ENCODE results near the gene ACOT7.
A peak's percentile ranks its signal among the peaks of the same experiment; 100 is the strongest.

ACOT7 gene

DNA sequence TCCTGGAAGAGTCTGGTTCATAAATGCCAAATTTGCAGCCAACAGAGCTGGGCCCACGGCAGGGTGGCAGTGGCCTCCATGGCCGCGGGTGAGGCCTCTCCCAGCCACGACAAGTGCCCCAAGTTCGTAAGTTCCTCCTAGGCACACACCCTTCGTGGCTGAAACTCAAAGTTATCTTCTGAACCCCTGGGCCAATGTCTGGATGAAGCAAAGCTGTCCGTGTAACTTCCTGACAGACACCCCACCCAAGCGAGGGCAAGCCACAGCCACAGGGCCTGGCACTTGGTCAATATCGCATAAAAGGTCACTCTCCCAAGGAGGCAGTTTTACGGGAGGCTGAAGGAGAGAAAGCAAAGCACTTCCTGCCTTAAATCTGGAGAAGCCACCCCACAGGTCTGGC, 104.9 kb downstream of the ACOT7 start:
- DNase-seq (ENCODE audit: low spot score): no peak
- FAIRE-seq: no peak

DNA sequence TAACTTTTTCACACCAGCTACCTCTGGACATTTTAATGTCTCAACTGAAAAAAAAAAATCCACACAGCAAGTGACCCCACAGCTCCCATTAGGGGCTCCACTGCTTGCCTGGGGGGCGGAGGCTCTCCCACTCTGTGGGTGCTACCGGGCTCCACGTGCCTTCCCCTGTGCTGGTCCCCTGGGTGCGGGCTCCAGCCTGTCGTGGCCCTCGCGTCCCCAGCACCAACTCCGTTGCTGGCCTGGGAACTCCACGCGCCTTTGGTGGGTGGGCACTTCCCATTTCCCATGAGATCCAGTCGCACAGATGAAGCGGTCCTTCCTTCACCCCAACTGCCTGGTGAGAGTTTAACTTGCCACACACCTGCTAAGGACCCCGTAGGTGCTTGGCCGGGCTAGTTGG, 105.5 kb downstream of the ACOT7 start:
- FAIRE-seq: no peak

DNA sequence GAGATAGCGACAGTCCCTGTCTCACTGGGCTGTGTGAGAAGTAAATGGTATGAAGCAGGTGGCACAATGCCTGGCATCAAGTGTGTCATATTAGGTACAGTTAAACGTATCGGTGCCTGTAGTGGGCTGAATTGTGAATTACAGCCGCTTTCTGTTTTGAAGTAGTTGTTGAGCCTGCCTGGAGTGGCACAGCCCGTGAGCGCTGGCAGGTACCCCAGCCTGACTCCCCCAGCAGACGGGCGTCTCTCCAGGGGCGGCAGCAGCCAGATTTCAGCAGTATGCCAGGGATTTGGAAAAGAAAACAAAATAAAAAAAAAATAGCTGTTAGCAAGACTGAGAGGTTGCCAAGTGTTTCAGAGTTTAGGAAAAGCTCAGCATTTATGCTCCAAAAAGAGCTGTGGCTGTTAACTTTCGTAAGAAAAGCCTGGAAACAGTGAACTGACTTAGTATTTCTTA, 106.1 kb downstream of the ACOT7 start:
- FAIRE-seq (no peak), DNase-seq (ENCODE audit: low spot score) (no peak)

More for the DNA sequence above, 105.5 kb downstream of the ACOT7 start:
- DNase-seq (ENCODE audit: low spot score): no peak

DNA sequence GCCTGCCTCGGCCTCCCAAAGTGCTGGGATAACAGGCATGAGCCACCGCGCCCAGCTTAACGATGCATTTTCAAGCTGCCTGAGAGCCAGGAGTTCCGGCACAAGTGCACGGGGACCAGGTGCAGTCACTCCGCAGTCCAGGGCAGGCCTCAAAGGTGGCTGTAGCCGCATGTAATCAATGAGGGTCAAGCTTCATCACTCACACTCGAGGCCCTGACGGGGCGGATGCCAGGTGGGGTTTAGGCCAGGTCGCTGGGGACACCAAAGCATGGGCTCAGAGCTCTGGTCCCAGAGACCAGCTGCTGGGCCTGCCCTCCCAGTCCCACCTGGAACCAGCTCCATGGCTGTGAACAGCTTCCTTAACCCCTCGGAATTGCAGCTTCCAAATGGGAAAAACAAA, 106.5 kb downstream of the ACOT7 start:
- FAIRE-seq (no peak), DNase-seq (ENCODE audit: low spot score) (no peak)

DNA sequence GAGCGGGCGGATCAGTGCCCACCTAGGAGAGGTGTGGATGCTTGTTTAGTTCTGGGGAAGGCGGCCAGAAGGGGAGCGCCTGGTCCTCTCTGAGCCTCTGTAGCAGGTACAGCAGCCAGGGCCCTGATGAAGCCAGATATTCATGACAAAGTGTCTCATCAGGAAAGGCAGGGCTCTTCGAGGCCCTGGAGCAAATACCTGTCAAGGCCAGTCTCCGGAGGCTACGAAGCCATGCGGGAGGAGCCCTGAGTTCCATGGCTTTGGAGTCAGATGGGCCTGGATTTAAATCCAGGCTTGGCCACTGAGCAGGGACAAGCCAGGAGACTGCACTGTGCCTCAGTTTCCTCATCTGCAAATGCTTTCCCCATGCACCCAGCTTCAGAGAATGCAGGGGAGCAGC, 107.3 kb downstream of the ACOT7 start:
- DNase-seq (ENCODE audit: low spot score) (no peak), FAIRE-seq (no peak)

- FAIRE-seq: no peak
- DNase-seq (ENCODE audit: low spot score): no peak
Observed at GRCh38 chr1:6285336-6285735, 108.2 kb downstream of the ACOT7 start.

DNA sequence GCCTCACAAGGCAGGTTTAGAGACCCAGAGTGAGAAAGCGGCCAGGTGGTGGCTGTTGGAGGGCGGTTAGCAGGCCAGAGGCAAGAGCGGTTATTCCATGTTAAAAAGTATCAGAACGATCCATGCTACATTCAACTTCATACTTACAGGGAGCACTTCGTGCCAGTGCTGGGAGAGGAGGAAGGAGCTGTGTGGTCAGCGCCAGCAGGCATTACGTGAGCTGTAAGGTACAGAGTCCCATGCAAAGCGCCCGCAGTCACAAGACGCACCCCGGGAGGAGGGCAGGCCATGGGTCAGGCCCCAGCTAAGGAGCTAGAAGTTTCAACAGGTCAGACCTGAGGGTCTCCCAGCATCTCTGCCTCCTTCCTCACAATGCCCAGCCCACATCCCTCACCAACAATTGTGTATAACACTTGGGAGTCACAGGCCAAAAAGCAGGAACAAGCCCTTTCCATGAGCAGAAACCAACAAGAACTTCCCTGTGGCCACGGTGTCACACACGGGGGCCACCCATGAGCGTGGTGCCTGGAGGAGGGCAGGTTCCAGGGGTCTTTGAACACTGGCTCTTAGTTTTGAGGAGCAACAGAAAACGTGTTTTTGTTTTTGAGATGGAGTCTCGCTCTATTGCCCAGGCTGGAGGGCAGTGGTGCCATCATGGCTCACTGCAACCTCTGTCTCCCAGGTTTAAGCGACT, 110.8 kb downstream of the ACOT7 start:
- DNase-seq (ENCODE audit: low spot score) (no peak), FAIRE-seq (no peak)

GRCh38 chr1:6281511-6282402, 111.8 kb downstream of the ACOT7 start:
- DNase-seq (ENCODE audit: low spot score) (no peak), FAIRE-seq (no peak)

- FAIRE-seq (no peak), DNase-seq (ENCODE audit: low spot score) (no peak)
Observed at GRCh38 chr1:6280761-6281451, 112.7 kb downstream of the ACOT7 start.

DNA sequence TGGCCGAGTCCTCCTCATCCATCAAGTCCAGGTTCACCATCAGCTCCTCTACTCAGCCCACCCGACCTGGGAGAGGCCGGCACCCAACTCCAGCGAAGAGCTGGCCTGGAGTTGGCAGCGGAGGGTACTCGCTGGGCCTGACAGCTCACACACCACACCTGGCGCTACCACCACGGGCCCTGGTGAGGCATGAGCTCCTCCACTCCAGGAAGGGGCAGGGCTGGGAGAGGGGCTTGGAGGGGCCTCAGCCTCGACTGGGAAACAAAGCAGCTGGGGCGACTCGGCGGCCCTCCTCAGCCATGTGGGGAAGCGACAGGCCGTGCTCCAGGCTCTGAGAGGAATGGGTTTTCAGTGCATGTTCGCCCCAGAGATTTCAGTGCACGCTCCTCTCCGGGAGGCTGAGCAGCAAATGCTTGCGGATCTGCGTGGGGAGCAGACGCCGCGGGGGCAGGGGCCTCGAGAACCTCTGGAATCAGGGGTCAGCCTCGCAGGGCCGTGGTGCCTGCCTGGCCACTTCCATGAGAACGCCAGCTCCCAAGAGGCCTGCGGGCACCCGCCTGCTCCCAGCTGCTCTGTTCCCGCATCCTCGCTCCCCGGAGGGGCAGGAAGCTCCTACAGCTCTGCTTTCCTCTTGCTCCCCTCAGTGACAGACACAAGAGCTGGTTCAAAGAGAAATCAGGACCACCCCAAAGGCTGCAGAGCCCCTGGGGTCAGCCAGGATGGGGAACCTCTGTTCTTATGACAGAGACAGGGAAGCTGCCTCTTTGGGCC, 113.8 kb downstream of the ACOT7 start:
- FAIRE-seq (no peak), DNase-seq (ENCODE audit: low spot score) (no peak)

GRCh38 chr1:6279066-6279465, 114.5 kb downstream of the ACOT7 start:
- FAIRE-seq (no peak), DNase-seq (ENCODE audit: low spot score) (no peak)

DNA sequence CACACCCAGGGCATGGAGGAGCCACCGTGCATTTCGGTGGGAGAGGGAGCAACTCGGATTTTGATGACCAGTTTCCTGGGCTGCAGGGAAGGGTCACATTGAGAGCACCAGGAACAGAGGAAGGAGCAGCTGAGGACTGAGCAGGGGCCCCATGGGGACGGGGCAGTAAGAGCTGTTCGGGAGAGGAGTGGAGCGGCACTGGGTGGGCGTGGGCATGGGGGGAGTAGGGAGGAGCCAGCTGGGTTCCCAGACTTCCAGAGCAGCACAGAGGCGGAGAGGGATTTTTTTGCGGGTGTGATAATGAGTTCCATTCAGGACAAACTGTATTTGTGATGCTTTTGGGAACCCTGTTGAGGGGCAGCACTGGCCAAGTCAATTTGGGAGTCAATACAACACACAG, 115.3 kb downstream of the ACOT7 start:
- FAIRE-seq (no peak), DNase-seq (ENCODE audit: low spot score) (no peak)

DNA sequence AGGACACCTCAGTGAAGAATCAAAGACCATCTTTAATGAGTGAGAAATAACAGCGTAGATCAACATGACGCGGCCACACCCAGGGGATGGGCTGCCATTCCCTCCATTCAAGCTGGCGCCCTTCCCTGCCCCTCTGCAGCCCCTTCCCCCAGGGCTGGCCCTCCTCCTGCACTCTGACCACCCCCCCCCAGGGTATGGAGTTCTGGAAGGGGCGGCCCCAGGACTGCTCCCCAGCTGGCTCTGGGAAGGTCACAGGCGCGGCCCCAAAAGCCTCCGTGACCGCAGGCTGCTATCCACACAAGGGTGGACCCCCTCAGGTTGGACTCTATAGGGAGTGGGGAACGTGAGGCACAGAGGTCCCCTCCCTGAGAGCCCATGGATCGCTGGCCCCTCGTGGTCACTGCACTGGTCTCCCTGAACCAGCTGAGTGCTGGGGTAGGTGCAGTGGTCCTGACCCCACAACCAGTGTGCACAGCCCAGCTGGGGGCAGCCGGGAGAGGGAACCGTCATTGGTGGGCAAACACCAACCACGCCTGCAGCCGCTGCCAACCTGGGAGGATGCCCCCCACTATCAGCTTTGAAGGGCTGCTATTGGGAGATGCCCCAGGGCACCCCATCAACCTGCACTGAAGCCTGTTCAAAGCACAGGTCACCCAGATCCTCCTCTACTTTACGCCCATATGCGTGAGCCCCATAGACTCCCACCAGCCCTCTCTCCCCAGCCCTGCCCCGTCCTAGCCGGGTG, 116.6 kb downstream of the ACOT7 start:
- no peak for DNase-seq (ENCODE audit: low spot score)
- no peak for FAIRE-seq

DNA sequence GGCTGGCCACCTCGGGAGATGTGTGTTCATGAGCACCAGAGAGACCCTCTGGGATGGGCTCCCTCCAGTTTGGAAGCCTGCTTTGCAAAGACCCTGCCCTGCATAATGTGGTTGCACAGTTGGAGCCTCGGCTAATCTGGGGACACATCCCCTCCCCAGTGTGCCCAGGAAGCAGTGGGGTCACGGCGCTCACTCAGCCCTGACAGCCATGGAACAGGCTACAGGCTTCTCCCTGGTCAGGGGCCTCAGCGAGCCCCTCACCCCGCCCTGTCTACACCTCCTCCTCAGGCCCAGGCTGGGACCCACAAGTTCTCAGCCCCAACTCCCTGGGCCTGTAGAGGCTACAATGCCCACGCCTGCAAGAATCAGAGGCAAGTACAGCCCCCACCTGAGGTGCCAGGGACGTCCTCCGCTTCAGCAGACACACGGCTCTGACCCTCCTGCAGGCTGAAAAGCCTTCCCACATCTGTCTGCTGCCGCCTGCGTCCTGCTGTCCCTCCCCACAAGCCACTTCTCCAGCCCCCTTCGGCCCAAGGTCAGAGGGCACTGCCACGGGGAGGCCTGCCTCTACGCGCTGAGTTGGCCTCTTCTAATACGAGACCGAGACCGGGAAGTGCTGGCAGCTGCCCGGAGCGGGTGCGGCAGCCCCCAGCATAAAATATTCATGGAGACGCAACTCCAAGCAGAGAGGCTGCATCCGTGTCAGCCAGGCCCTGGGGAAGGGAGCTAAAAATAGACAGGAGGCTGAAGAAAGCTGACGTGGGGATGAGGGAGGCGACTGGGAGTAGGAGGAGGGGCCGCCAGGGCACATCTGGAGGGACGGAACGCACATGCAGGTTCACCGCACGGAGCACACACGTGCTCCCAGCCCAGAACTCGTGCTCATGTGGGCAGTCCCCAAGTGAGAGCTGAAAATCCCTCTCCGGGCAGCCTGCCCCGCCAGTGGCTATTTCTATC, 117.5 kb downstream of the ACOT7 start:
- DNase-seq (ENCODE audit: low spot score): no peak
- FAIRE-seq: no peak

GRCh38 chr1:6274622-6275139, 118.9 kb downstream of the ACOT7 start:
- DNase-seq (ENCODE audit: low spot score) (no peak), FAIRE-seq (no peak)

DNA sequence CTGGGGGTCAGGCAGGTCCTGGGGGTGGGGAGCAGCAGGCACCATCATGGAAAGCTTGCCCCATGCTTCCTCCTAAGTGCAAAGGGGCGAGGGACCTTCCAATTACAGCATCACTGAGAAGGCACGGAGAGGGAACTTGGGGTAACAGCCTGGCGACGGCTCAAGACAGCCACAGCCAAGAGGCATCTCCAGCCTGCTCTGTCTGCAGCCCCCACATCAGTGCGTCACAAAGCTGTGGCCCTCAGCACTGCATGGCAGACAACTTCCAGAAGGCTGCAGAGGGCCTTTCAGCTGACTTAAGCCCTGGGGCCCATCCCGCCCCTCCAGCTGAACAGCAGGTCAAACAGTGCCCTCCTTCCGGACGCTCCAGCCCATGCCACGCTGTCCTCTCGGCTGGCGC, 119.5 kb downstream of the ACOT7 start:
- DNase-seq (ENCODE audit: low spot score) (no peak), FAIRE-seq (no peak)

DNA sequence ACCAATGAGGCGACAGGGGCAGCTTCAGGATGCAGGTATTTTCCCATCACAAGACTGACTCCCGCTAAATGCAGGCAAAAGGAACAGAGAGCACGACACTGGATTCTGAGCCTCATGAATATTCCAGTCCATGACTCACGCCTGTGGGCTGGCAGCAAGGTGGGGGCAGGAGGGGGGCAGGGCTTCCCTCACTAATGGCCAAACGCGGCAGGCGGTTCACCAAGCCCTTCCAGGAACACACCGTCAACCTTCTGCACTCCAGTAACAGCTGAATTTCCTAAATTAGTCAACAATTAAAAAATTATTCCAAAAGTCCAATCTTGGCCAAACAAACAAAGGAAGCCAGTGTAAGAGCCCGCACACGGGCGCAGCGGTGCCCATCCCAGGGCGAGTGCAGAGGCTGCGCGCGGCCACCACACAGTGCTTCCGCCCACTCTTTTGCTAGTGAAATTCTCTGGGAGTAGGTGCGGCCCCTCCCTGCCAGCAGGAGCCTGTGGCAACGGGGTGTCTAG, 120.1 kb downstream of the ACOT7 start:
- FAIRE-seq (no peak), DNase-seq (ENCODE audit: low spot score) (peak; percentile 53)

DNA sequence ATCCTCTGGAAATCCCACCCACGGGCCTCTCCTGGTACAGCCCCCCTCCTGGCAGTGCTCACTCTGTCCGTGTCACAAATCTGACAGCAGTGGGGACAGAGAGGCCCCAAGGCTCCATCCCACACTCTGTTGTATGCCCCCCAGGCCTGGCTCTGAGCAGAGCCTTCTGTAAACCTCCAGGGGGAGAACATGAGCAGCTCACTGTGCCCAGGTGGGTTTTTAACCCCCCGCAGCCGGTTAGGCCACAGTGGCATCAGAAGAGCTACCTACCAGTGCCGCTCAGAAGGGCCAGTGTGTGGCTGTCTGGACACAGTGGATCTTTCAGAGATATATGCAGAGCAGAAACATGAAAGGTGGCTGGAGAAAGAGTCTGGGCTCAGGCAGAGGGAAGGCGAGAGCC, 120.7 kb downstream of the ACOT7 start:
- DNase-seq (ENCODE audit: low spot score) (no peak), FAIRE-seq (no peak)

- DNase-seq (ENCODE audit: low spot score): no peak
- no peak for FAIRE-seq
Observed at GRCh38 chr1:6272452-6272851, 121.1 kb downstream of the ACOT7 start.

All from urothelium cell line (cell line).